ENCODE results near the gene OR6C75.
"Not testable (repeated sequence)": the region's sequence is repeated elsewhere in the genome, so short reads cannot be mapped to it uniquely, and the experiment has no call there.

OR6C75 gene

DNA sequence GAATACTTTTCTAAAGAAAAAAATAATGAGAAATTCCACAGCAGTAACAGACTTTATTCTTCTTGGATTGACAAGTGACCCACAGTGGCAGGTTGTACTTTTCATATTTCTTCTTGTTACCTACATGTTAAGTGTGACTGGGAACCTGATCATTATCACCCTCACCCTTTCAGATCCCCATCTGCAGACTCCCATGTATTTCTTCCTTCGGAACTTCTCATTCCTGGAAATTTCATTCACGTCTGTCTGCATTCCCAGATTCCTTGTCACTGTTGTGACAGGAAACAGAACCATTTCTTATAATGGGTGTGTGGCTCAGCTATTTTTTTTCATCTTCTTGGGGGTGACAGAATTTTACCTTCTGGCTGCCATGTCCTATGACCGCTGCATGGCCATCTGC is 2.3 kb downstream of the OR6C75 start:
- H3K4me3 ChIP-seq (ENCODE audit: low read depth, low read length) = no peak overlapping the region
- TF ChIP-seq, protein P1, sequence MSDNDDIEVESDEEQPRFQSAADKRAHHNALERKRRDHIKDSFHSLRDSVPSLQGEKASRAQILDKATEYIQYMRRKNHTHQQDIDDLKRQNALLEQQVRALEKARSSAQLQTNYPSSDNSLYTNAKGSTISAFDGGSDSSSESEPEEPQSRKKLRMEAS (IDR thresholded peaks at IDR 0.05; ENCODE audit: low read depth, low read length) = no peak
- TF ChIP-seq, protein P2, sequence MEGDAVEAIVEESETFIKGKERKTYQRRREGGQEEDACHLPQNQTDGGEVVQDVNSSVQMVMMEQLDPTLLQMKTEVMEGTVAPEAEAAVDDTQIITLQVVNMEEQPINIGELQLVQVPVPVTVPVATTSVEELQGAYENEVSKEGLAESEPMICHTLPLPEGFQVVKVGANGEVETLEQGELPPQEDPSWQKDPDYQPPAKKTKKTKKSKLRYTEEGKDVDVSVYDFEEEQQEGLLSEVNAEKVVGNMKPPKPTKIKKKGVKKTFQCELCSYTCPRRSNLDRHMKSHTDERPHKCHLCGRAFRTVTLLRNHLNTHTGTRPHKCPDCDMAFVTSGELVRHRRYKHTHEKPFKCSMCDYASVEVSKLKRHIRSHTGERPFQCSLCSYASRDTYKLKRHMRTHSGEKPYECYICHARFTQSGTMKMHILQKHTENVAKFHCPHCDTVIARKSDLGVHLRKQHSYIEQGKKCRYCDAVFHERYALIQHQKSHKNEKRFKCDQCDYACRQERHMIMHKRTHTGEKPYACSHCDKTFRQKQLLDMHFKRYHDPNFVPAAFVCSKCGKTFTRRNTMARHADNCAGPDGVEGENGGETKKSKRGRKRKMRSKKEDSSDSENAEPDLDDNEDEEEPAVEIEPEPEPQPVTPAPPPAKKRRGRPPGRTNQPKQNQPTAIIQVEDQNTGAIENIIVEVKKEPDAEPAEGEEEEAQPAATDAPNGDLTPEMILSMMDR (IDR thresholded peaks at IDR 0.05; ENCODE audit: low read depth, low read length) = no peak
- TF ChIP-seq MYC (IDR thresholded peaks at IDR 0.05; ENCODE audit: low read depth, low read length) (no peak), POLR2A (IDR thresholded peaks at IDR 0.05; ENCODE audit: extremely low read depth, insufficient read length) (no peak)
- DNase-seq (ENCODE audit: low read depth) = no peak

DNA sequence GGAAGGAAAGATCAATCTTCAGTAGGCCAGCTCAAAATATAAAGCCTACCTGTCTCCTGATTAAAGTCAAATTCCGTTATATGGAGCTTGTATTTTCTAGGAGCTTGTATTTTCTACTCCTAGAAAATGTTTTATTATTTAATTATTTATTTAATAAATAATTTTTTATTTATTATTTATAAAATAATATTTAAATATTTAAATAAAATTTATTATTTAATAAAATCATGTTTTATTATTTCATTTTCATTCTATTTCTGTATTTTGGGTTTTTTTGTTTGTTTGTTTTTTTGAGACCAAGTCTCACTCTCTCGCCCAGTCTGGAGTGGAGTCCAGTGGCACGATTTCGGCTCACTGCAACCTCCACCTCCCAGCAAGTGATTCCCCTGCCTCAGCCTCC is 9.7 kb downstream of the OR6C75 start:
- no peak for DNase-seq (ENCODE audit: low read depth)
- TF ChIP-seq, protein P2 (IDR thresholded peaks at IDR 0.05; ENCODE audit: low read depth, low read length) = no peak
- no peak for TF ChIP-seq MYC (IDR thresholded peaks at IDR 0.05; ENCODE audit: low read depth, low read length)
- TF ChIP-seq, protein P1 (IDR thresholded peaks at IDR 0.05; ENCODE audit: low read depth, low read length) = no peak
- TF ChIP-seq POLR2A (IDR thresholded peaks at IDR 0.05; ENCODE audit: extremely low read depth, insufficient read length) = no peak

DNA sequence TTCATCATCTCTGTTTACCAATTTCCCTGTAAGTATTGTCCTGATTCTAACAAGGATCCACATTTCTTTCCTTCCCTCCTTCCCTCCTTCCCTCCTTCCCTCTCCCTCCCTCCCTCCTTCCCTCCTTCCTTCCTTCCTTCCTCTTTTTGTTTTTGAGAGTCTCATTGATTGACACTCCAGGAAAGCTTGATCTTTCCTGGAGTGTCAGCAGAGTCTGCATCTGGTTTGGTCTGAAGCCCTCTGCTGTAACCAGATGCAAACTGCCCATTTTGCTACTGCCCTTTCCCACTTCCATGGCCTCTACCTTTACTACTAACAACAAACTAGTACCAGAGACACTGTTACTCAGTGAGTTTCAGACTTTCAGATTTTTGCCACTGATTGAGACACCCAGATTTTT is 23.1 kb downstream of the OR6C75 start:
- no peak for TF ChIP-seq MYC (IDR thresholded peaks at IDR 0.05; ENCODE audit: low read depth, low read length)
- no peak overlapping the region for H3K4me3 ChIP-seq (ENCODE audit: low read depth, low read length)
- DNase-seq (ENCODE audit: low read depth) = no peak

More for the DNA sequence above, 9.7 kb downstream of the OR6C75 start:
- no peak overlapping the region for H3K4me3 ChIP-seq (ENCODE audit: low read depth, low read length)

DNA sequence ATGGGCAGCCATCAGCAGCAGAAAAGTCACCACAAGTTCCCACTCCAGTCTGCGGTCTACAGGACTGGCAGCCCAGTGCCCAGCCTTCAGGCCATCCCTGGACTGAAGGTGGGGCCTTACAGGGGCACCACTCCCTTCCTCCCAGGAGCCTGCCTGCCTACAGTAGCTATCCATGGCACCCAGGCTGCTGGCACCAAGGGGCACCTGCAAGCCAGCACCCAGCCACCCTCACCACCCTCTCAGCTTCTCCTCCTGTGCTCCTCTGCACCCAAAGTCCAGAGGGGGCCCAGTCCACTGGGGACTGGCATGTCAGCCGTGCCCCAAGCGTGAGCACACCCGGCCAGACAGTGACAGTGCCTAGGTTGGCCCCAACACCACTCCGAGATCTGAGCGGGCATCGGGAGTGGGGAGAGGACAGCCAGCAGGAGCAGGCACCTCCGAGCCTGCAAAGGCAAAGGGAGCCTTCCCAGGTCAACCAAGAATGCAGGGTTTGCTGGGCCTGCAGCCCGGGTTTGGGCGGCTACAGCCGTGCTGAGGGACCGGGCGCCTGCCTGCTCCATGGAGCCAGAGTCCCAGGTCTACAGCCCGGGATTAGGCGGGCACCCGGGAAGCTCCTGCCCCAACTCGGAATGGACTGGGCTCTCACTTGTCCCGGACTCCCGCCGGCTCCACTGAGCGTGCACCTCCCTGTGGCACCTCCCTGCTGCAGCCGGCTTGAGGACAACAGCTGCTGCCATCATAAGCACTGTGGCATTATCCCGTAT is 29.4 kb downstream of the OR6C75 start:
- no peak for DNase-seq (ENCODE audit: low read depth)
- TF ChIP-seq, protein P2 (IDR thresholded peaks at IDR 0.05; ENCODE audit: low read depth, low read length) = no peak
- TF ChIP-seq MYC (IDR thresholded peaks at IDR 0.05; ENCODE audit: low read depth, low read length) = no peak
- no peak overlapping the region for H3K4me3 ChIP-seq (ENCODE audit: low read depth, low read length)

DNA sequence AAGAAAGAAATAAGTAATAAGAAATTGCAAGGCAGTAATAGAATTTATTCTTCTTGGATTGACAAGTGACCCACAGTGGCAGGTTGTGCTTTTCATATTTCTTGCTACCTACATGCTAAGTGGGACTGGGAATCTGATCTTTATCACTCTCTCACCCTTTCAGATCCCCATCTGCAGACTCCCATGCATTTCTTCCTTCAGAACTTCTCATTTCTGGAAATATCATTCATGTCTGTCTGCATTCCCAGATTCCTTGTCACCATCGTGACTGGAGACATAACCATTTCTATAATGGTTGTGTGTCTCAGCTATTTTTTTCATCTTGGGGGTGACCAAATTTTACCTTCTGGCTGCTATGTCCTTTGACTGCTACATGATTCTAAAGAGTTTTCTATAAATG is 33.6 kb downstream of the OR6C75 start:
- H3K4me3 ChIP-seq (ENCODE audit: low read depth, low read length) = no peak overlapping the region
- DNase-seq (ENCODE audit: low read depth) = no peak
- TF ChIP-seq MYC (IDR thresholded peaks at IDR 0.05; ENCODE audit: low read depth, low read length) = no peak
- TF ChIP-seq, protein P1 (IDR thresholded peaks at IDR 0.05; ENCODE audit: low read depth, low read length) = no peak

DNA sequence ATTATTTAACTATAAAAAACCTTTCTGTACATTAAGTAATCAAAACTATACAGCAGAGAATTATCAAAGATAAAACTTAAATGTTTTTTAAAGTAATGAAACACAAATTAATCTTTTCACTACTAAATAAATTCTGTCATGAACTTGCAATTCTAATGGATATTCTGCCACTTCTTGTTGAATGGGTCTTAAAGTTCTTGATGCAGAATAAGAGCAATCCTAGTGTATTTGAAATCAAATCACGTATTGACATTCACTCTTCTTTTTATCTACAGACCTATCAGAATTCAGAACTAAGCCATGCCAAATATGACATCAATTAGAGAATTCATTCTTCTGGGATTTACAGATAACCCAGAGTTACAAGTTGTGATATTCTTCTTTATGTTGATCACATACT is 37.5 kb downstream of the OR6C75 start, which contains the start of gene OR6C65:
Gene OR6C65, plus strand, starts transcription at position 301 of the 400 bp plus-strand sequence. Its CDS starts 0 bp downstream, at position 301.
- no peak for DNase-seq (ENCODE audit: low read depth)
- TF ChIP-seq, protein P2 (IDR thresholded peaks at IDR 0.05; ENCODE audit: low read depth, low read length) = no peak
- TF ChIP-seq POLR2A (IDR thresholded peaks at IDR 0.05; ENCODE audit: extremely low read depth, insufficient read length) = no peak
- TF ChIP-seq MYC (IDR thresholded peaks at IDR 0.05; ENCODE audit: low read depth, low read length) = no peak
- TF ChIP-seq, protein P1 (IDR thresholded peaks at IDR 0.05; ENCODE audit: low read depth, low read length) = no peak

DNA sequence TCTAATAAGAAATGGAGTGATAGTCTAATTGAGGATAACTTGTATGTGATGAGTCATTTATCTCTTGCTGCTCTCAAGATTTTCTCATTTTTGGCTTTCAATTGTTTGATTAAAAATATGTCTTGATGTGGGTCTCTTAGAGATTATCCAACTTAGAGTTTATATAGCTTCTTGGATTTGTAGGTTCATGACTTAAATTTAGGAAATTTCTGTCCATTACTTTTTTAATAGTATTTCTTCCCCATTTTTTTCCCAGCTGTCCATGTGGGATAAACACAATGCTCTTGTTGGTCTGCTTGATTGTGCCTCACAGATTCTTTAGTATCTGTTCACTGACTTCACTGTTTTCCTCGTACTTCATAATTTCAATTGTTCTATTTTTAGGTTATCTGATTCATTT is 45.1 kb downstream of the OR6C75 start:
- no peak overlapping the region for H3K4me3 ChIP-seq (ENCODE audit: low read depth, low read length)
- TF ChIP-seq POLR2A (IDR thresholded peaks at IDR 0.05; ENCODE audit: extremely low read depth, insufficient read length) (no peak), MYC (IDR thresholded peaks at IDR 0.05; ENCODE audit: low read depth, low read length) (no peak)
- TF ChIP-seq, protein P1 (IDR thresholded peaks at IDR 0.05; ENCODE audit: low read depth, low read length) = no peak
- TF ChIP-seq, protein P2 (IDR thresholded peaks at IDR 0.05; ENCODE audit: low read depth, low read length) = no peak
- DNase-seq (ENCODE audit: low read depth) = no peak

More for the DNA sequence above, 37.5 kb downstream of the OR6C75 start, which contains the start of gene OR6C65:
- H3K4me3 ChIP-seq (ENCODE audit: low read depth, low read length) = no peak within 1 kb of the TSS

DNA sequence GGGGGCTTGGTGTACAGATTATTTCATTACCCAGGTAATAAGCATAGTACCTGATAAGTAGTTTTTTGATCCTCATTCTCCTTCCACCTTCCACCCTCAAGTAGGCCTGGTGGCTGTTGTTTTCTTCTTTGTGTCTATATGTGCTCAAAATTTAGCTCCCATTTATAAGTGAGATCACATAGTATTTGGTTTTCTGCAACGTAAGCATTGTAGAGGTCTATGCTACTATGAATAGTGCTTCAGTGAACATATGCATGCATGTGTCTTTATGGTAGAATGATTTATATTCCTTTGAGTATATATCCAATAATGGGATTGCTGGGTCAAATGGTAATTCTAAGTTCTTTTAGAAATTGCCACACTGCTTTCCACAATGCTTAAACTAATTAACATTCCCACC is 46.4 kb downstream of the OR6C75 start:
- DNase-seq (ENCODE audit: low read depth) = not testable (repeated sequence)

DNA sequence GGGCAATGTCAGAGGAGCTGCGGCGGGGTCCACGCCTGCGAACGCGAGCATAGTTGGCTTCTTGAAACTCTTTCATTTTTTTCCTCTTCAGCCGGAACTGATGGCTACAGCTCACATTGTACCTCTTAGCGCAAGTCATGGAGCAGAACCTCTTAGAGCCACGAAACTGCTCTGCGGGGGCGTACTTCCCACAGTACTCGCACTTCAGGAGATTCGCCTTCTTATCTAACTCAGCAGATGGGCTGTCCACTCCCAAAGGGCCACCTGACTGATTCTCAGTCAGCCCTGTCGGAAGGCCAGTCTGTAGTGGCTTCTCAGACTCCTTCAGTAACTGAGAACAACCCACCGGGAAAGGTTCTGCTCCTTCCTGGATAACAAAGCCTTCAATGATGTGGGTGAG is 49.4 kb downstream of the OR6C75 start:
- DNase-seq (ENCODE audit: low read depth); H3K4me3 ChIP-seq (ENCODE audit: low read depth, low read length): not testable (repeated sequence)

More for the DNA sequence above, 46.4 kb downstream of the OR6C75 start:
- not testable (repeated sequence) for H3K4me3 ChIP-seq (ENCODE audit: low read depth, low read length)
